Esophagus muscularis mucosa (tissue), 4 donors: Measurements from ENCODE around the gene HLCS. TPM values are rescaled to one million over a fixed set of nuclear protein-coding genes. Genes with fewer than 3 reads are reported as not detected.

Experiments
- DNase-seq: peaks from one replicate; pipeline ENCODE4 v3.0.0-alpha.2; 2017; ENCODE audit errors: extremely low spot score
- H3K27ac ChIP-seq, 4 donors: fragments of 200-600 bp; sonication (generic); replicated peaks in 1 of 4; 1 replicate in 3 of 4; 2 replicates in 1 of 4; pipeline ENCODE4 v1.5.1; 2016 to 2019; ENCODE audit warnings: mild to moderate bottlenecking in 1 of 4
- H3K27me3 ChIP-seq, 4 donors: fragments of 200-600 bp; sonication (generic); one replicate each; pipeline versions ENCODE4 v1.5.1 to v1.6.0; 2016 to 2019
- H3K36me3 ChIP-seq, 4 donors: fragments of 200-600 bp; sonication (generic); one replicate each; pipeline ENCODE4 v1.5.1; 2016 to 2019
- H3K4me1 ChIP-seq, 4 donors: fragments of 200-600 bp; sonication (generic); one replicate each; pipeline ENCODE4 v1.5.1; 2016 to 2019
- H3K4me3 ChIP-seq, 4 donors: fragments of 200-600 bp; sonication (generic); 1 replicate in 2 of 4; 2 replicates in 2 of 4; pipeline ENCODE4 v1.5.1; 2016 to 2019; ENCODE audit warnings: mild to moderate bottlenecking in 4 of 4, moderate library complexity in 1 of 4
- H3K9me3 ChIP-seq, 4 donors: fragments of 200-600 bp; sonication (generic); 1 replicate in 3 of 4; 2 replicates in 1 of 4; pipeline ENCODE4 v1.5.1; 2016 to 2019
- CTCF ChIP-seq, 3 experiments: fragments of 200-600 bp in 2 of 3; fragments of 450-650 bp in 1 of 3; sonication (generic) in 2 of 3; IDR thresholded peaks; one replicate each; pipeline ENCODE4 v1.5.1; 2017 to 2019; ENCODE audit warnings: antibody characterized with exemption in 3 of 3, mild to moderate bottlenecking in 2 of 3, moderate library complexity in 1 of 3
- EP300 ChIP-seq: sonication (generic); formaldehyde crosslinking; IDR thresholded peaks from one replicate; pipeline ENCODE4 v1.6.1; 2017; ENCODE audit warnings: antibody characterized with exemption
- POLR2A ChIP-seq: fragments of 450-650 bp; IDR thresholded peaks from one replicate; pipeline ENCODE4 v1.6.1; 2017; ENCODE audit warnings: antibody characterized with exemption, moderate library complexity, mild to moderate bottlenecking, low read depth
- POLR2AphosphoS5 ChIP-seq, 2 donors: sonication (generic); formaldehyde crosslinking; IDR thresholded peaks; one replicate each; pipeline ENCODE4 v1.6.1; 2017; ENCODE audit warnings: antibody characterized with exemption in 2 of 2
- WGBS: methylation state at CpG from one replicate; pipeline ENCODE4 v1.1.5; 2018; 5-methylcytosine and 5-hydroxymethylcytosine counted together
- intact Hi-C: fragments of 100-400 bp; cut with DNase I; formaldehyde crosslinking; loops from one replicate; pipeline ENCODE4 v1.15.1; 2023
- total RNA-seq, 4 donors: library from RNA; depleted of rRNA; stranded (reverse); fragments of >200 nt; gene quantifications; one replicate each; pipeline versions ENCODE4 v1.1.0 to v1.2.1, GENCODE V29; 2016

The HLCS gene
- total RNA-seq, 4 donors from 2014 or later, result 15.9 to 25.3 (median 22.0) TPM

- H3K36me3 ChIP-seq, result no peaks in the 10 kb centered on the region
- TF ChIP-seq EP300, result no peak
- TF ChIP-seq POLR2A, result no peak
- no peak for TF ChIP-seq CTCF (IDR thresholded peaks at IDR 0.05)
- no peak for TF ChIP-seq POLR2AphosphoS5 (IDR thresholded peaks at IDR 0.05)
- intact Hi-C loops, result no loop called here
- 97% methylated on average over 14 of the region's 14 CpGs for WGBS
- H3K27me3 ChIP-seq, result no peaks in the 10 kb centered on the region
- H3K4me1 ChIP-seq, result peaks cover 0 to 7% (median 0%) of the 10 kb centered on the region in 4 donors
- H3K9me3 ChIP-seq, result no peaks in the 10 kb centered on the region
- no peak for DNase-seq
- no peak overlapping the region for H3K27ac ChIP-seq
- H3K4me3 ChIP-seq, result no peak overlapping the region
These were observed 7.7 kb upstream of the HLCS start for GRCh38 chr21:36973986-36974850.

GRCh38 chr21:36968976-36969375 is 2.5 kb upstream of the HLCS start:
- no peaks in the 10 kb centered on the region for H3K36me3 ChIP-seq
- no peak overlapping the region for H3K27ac ChIP-seq
- no peak overlapping the region for H3K4me3 ChIP-seq
- H3K4me1 ChIP-seq, result peaks cover 0 to 20% (median 15%) of the 10 kb centered on the region in 4 donors
- intact Hi-C loops, result loop anchor here (10.0 kb wide), 1 partner anchor 106 kb away; the partner anchor contains the start of genes PIGP and TTC3
- no peaks in the 10 kb centered on the region for H3K27me3 ChIP-seq
- no peak for DNase-seq
- no peak for TF ChIP-seq EP300
- TF ChIP-seq POLR2A, result no peak
- TF ChIP-seq CTCF (IDR thresholded peaks at IDR 0.05), result no peak
- no peak for TF ChIP-seq POLR2AphosphoS5 (IDR thresholded peaks at IDR 0.05)
- H3K9me3 ChIP-seq, result no peaks in the 10 kb centered on the region
- 93% methylated on average over 1 of the region's 1 CpG for WGBS

GRCh38 chr21:36968414-36968813 is 1.9 kb upstream of the HLCS start:
- Histone ChIP-seq H3K27ac (no peak overlapping the region), H3K4me1 (peaks cover 0 to 20% (median 15%) of the 10 kb centered on the region in 4 donors), H3K36me3 (no peaks in the 10 kb centered on the region), H3K27me3 (no peaks in the 10 kb centered on the region), H3K9me3 (no peaks in the 10 kb centered on the region), H3K4me3 (no peak overlapping the region)
- no peak for DNase-seq
- intact Hi-C loops, result loop anchor here (10.0 kb wide), 1 partner anchor 106 kb away; the partner anchor contains the start of genes PIGP and TTC3
- TF ChIP-seq CTCF (IDR thresholded peaks at IDR 0.05), result no peak
- no peak for TF ChIP-seq POLR2AphosphoS5 (IDR thresholded peaks at IDR 0.05)
- TF ChIP-seq POLR2A, result no peak
- TF ChIP-seq EP300, result no peak
- WGBS, result 93% methylated on average over 4 of the region's 4 CpGs

- intact Hi-C loops, result loop anchor here (2.0 to 10.0 kb wide), 2 partner anchors 24 to 108 kb away; partner anchors contain the start of genes PIGP and TTC3
- Histone ChIP-seq H3K36me3 (no peaks in the 10 kb centered on the region), H3K27ac (peak overlapping the region; percentile 79 to 91 (median 90)), H3K9me3 (no peaks in the 10 kb centered on the region), H3K4me3 (peak overlapping the region; percentile 73 to 85 (median 79)), H3K4me1 (peaks cover 0 to 20% (median 15%) of the 10 kb centered on the region in 4 donors), H3K27me3 (no peaks in the 10 kb centered on the region)
- no peak for DNase-seq
- WGBS, result 43% methylated on average over 10 of the region's 34 CpGs
- TF ChIP-seq POLR2A (no peak), POLR2AphosphoS5 (IDR thresholded peaks at IDR 0.05) (no peak), CTCF (IDR thresholded peaks at IDR 0.05) (no peak), EP300 (no peak)
These were observed 626 bp upstream of the HLCS start for GRCh38 chr21:36966821-36967768.
